Nephron (organoid): ENCODE results near the gene FTCD.

Experiments
- H3K27ac Mint-ChIP-seq, 3 experiments: 2 replicates each; pipeline ENCODE4 v1.8.0; 2020; ENCODE audit warnings: mixed read lengths in 3 of 3, mild to moderate bottlenecking in 2 of 3, moderate library complexity in 1 of 3
- H3K27me3 Mint-ChIP-seq: 2 replicates; pipeline ENCODE4 v1.8.0; 2021; ENCODE audit warnings: low read depth, mild to moderate bottlenecking, moderate library complexity, mixed read lengths
- H3K36me3 Mint-ChIP-seq: 2 replicates; pipeline ENCODE4 v1.8.0; 2020; ENCODE audit warnings: low read depth, mixed read lengths
- H3K4me1 Mint-ChIP-seq: 2 replicates; pipeline ENCODE4 v1.8.0; 2020; ENCODE audit warnings: mixed read lengths
- H3K4me3 Mint-ChIP-seq, 3 experiments: 2 replicates each; pipeline ENCODE4 v1.8.0; 2020; ENCODE audit warnings: mild to moderate bottlenecking in 3 of 3, mixed read lengths in 3 of 3, moderate library complexity in 2 of 3
- H3K9me3 Mint-ChIP-seq: 2 replicates; pipeline ENCODE4 v1.8.0; 2020; ENCODE audit warnings: mixed read lengths
- CTCF ChIP-seq, 3 experiments: fragments of 200-600 bp; sonication (generic); IDR thresholded peaks; one replicate each; pipeline ENCODE4 v1.5.0; 2021; ENCODE audit warnings: antibody characterized with exemption in 3 of 3; ENCODE audit not compliant: unreplicated experiment in 3 of 3

Gene FTCD

GRCh38 chr21:46128106-46128932 lies 27.1 kb downstream of the FTCD start:
- no peak for TF ChIP-seq CTCF (IDR thresholded peaks at IDR 0.05; ENCODE audit: unreplicated experiment in 3 of 3)
- H3K4me1 Mint-ChIP-seq: peaks cover 9% of the 10 kb centered on the region
- peak overlapping the region; percentile 12 to 35 (median 34) for H3K27ac Mint-ChIP-seq
- H3K36me3 Mint-ChIP-seq: peaks cover 15% of the 10 kb centered on the region
- H3K4me3 Mint-ChIP-seq: no peak overlapping the region
- no peaks in the 10 kb centered on the region for H3K9me3 Mint-ChIP-seq
- no peaks in the 10 kb centered on the region for H3K27me3 Mint-ChIP-seq

GRCh38 chr21:46127239-46128105 lies 27.9 kb downstream of the FTCD start:
- Mint-ChIP-seq H3K27me3 (no peaks in the 10 kb centered on the region), H3K36me3 (peaks cover 21% of the 10 kb centered on the region), H3K27ac (peak overlapping the region in 1 of 3 experiments; percentile 34), H3K4me3 (no peak overlapping the region), H3K4me1 (peaks cover 9% of the 10 kb centered on the region), H3K9me3 (no peaks in the 10 kb centered on the region)
- no peak for TF ChIP-seq CTCF (IDR thresholded peaks at IDR 0.05; ENCODE audit: unreplicated experiment in 3 of 3)

GRCh38 chr21:46126309-46127238 lies 28.8 kb downstream of the FTCD start:
- no peak overlapping the region for H3K27ac Mint-ChIP-seq
- H3K4me3 Mint-ChIP-seq: no peak overlapping the region
- no peaks in the 10 kb centered on the region for H3K9me3 Mint-ChIP-seq
- no peak for TF ChIP-seq CTCF (IDR thresholded peaks at IDR 0.05; ENCODE audit: unreplicated experiment in 3 of 3)
- H3K27me3 Mint-ChIP-seq: no peaks in the 10 kb centered on the region
- peaks cover 26% of the 10 kb centered on the region for H3K36me3 Mint-ChIP-seq
- H3K4me1 Mint-ChIP-seq: peaks cover 9% of the 10 kb centered on the region

- no peaks in the 10 kb centered on the region for H3K9me3 Mint-ChIP-seq
- no peaks in the 10 kb centered on the region for H3K27me3 Mint-ChIP-seq
Observed at GRCh38 chr21:46125846-46126301, 29.5 kb downstream of the FTCD start.

More at GRCh38 chr21:46125846-46126301, 29.5 kb downstream of the FTCD start:
- Mint-ChIP-seq H3K36me3 (peaks cover 26% of the 10 kb centered on the region), H3K4me3 (no peak overlapping the region), H3K27ac (no peak overlapping the region), H3K4me1 (peaks cover 9% of the 10 kb centered on the region)
- TF ChIP-seq CTCF (IDR thresholded peaks at IDR 0.05; ENCODE audit: unreplicated experiment in 3 of 3): no peak
